Activated CD4-positive, alpha-beta memory T cell treated with anti-CD3 and anti-CD28 coated beads, Interleukin-2, amount 10 ng/mL, durations not matched to agents 7 days and 5 days (primary cell): ENCODE data around the gene KCNK3. TPM values are rescaled to one million over a fixed set of nuclear protein-coding genes. Genes with fewer than 3 reads are reported as not detected.

ENCODE experiments used
- CTCF ChIA-PET: fragments of 350-600 bp; sonication (Branson Sonifier 250); formaldehyde crosslinking; loops from one replicate; lab custom pipeline; 2021; ENCODE audit warnings: antibody characterized with exemption, inconsistent platforms; lab: Charles Lee
- POLR2A ChIA-PET: fragments of 350-600 bp; sonication (Branson Sonifier 250); formaldehyde crosslinking; loops from one replicate; lab custom pipeline; 2021; ENCODE audit warnings: antibody characterized with exemption; lab: Charles Lee
- DNase-seq: peaks from one replicate; pipeline ENCODE4 v3.0.0-alpha.2; 2020
- H3K27ac Mint-ChIP-seq: one replicate; pipeline ENCODE4 v1.8.0; 2021; ENCODE audit warnings: mild to moderate bottlenecking, mixed read lengths
- H3K27me3 Mint-ChIP-seq: one replicate; pipeline ENCODE4 v1.8.0; 2021; ENCODE audit warnings: mixed read lengths
- H3K36me3 Mint-ChIP-seq: one replicate; pipeline ENCODE4 v1.8.0; 2021; ENCODE audit warnings: low read depth, mixed read lengths
- H3K4me1 Mint-ChIP-seq: one replicate; pipeline ENCODE4 v1.8.0; 2021; ENCODE audit warnings: mixed read lengths
- H3K4me3 Mint-ChIP-seq: one replicate; pipeline ENCODE4 v1.8.0; 2021; ENCODE audit warnings: mild to moderate bottlenecking, mixed read lengths
- H3K9me3 Mint-ChIP-seq: one replicate; pipeline ENCODE4 v1.8.0; 2021; ENCODE audit warnings: mixed read lengths
- total RNA-seq, 2 experiments: library from RNA; stranded (reverse); gene quantifications; one replicate each; pipeline ENCODE4 v1.2.3, GENCODE V29; 2021

Gene KCNK3
- total RNA-seq, 2 experiments from 2014 or later = not detected

GRCh38 chr2:26767129-26767528 lies 74.6 kb downstream of the KCNK3 start:
- peaks cover 70% of the 10 kb centered on the region for H3K4me1 Mint-ChIP-seq
- ChIA-PET POLR2A (interaction anchor here (10.6 kb wide), 1 partner anchor 21 kb away, joined by 84 read pairs; the partner anchor contains the start of gene CENPA), CTCF (no interaction called here)
- peaks cover 3% of the 10 kb centered on the region for H3K27me3 Mint-ChIP-seq
- peaks cover 17% of the 10 kb centered on the region for H3K36me3 Mint-ChIP-seq
- no peak for DNase-seq
- no peak overlapping the region for H3K4me3 Mint-ChIP-seq
- H3K27ac Mint-ChIP-seq = peak overlapping the region; percentile 44
- no peaks in the 10 kb centered on the region for H3K9me3 Mint-ChIP-seq

DNA sequence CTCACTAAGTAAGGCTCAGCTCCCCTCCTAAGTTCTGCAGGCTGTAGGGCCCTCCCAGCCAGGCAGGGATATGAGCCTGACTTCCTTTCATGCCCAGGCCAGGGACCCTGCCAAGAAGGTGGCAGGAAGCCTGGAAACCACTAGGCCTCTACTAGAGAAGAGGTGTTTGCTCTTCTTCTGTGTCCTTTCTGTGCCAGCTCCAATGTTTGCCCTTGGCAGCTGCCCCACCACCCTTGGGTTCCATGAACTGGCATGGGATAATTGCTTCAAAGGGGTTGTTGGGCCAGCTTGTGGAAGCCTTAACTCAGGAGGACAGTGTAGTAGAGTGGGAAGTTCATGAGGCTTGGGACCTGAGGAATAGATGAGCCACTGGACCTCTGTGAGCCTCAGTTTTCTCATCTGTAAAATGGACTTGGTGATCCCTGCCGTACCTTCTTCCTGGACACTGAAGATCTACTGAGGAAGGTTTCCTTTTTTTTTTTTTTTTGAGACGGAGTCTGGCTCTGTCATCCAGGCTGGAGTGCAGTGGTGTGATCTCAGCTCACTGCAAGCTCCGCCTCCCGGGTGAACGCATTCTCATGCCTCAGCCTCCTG lies 75.5 kb downstream of the KCNK3 start:
- DNase-seq = no peak
- POLR2A ChIA-PET = interaction anchor here (1.0 to 10.6 kb wide), 3 partner anchors 12 to 422 kb away, joined by 3 to 84 read pairs (median 3); partner anchors contain the start of genes ADGRF3, CENPA and SELENOI
- H3K27ac Mint-ChIP-seq = peak overlapping the region; percentile 70
- CTCF ChIA-PET = no interaction called here
- no peak overlapping the region for H3K4me3 Mint-ChIP-seq
- peaks cover 2% of the 10 kb centered on the region for H3K27me3 Mint-ChIP-seq
- peaks cover 78% of the 10 kb centered on the region for H3K4me1 Mint-ChIP-seq
- H3K36me3 Mint-ChIP-seq = peaks cover 17% of the 10 kb centered on the region
- no peaks in the 10 kb centered on the region for H3K9me3 Mint-ChIP-seq

GRCh38 chr2:26768759-26769088 lies 76.2 kb downstream of the KCNK3 start:
- Mint-ChIP-seq H3K9me3 (no peaks in the 10 kb centered on the region), H3K27ac (peak overlapping the region; percentile 77), H3K36me3 (peaks cover 17% of the 10 kb centered on the region), H3K4me3 (no peak overlapping the region), H3K4me1 (peaks cover 76% of the 10 kb centered on the region), H3K27me3 (no peaks in the 10 kb centered on the region)
- ChIA-PET POLR2A (interaction anchor here (1.0 to 10.6 kb wide), 4 partner anchors 13 to 422 kb away, joined by 3 to 84 read pairs (median 4); partner anchors contain the start of genes ADGRF3, CENPA and SELENOI), CTCF (no interaction called here)
- no peak for DNase-seq

GRCh38 chr2:26769089-26769761 lies 76.7 kb downstream of the KCNK3 start:
- peaks cover 74% of the 10 kb centered on the region for H3K4me1 Mint-ChIP-seq

DNA sequence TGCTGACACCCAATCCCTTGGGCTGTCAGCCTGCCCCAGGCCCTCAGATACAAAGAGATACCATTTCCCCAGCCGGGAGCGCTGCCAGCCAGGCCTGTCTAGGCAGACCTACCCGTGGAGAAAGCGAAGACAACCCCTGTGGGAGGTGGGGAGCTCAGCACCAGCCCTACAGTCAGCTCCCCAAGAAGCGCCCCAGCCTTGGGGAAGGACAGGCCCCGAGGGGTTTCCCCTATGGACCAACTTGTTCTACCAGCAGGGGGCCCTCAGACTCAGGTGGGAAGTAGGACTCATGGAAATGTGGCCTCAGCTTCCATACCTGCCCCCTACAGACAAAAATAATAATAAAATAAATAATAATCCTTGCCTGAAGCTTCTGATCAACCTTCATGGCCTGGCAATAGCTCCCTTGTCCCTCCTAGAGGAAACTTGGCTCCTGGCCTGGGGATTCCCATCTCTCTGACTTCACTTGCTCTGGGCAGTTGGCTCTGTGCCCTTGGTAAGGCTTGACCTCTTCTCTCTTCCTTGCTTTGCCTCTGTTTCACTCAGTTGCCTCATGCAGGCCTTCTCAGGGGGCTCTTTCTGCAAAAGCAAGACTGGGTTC lies 78.6 kb downstream of the KCNK3 start:
- peaks cover 28% of the 10 kb centered on the region for H3K36me3 Mint-ChIP-seq
- ChIA-PET CTCF (interaction anchor here (1.3 to 1.5 kb wide), 2 partner anchors 14 to 26 kb away, joined by 3 to 4 read pairs; partner anchors contain the start of gene CENPA), POLR2A (interaction anchor here (2.3 to 10.6 kb wide), 2 partner anchors 12 to 17 kb away, joined by 16 to 84 read pairs; partner anchors contain the start of gene CENPA)
- H3K27ac Mint-ChIP-seq = peak overlapping the region; percentile 96
- no peaks in the 10 kb centered on the region for H3K27me3 Mint-ChIP-seq
- H3K9me3 Mint-ChIP-seq = no peaks in the 10 kb centered on the region
- peaks cover 62% of the 10 kb centered on the region for H3K4me1 Mint-ChIP-seq
- H3K4me3 Mint-ChIP-seq = no peak overlapping the region
- DNase-seq = no peak

More at GRCh38 chr2:26769089-26769761, 76.7 kb downstream of the KCNK3 start:
- ChIA-PET POLR2A (interaction anchor here (1.0 to 10.6 kb wide), 4 partner anchors 13 to 423 kb away, joined by 3 to 84 read pairs (median 4); partner anchors contain the start of genes ADGRF3, CENPA and SELENOI), CTCF (interaction anchor here (0.5 to 0.6 kb wide), 2 partner anchors 8 to 226 kb away, joined by 3 read pairs; no protein-coding TSS in a partner anchor)
- Mint-ChIP-seq H3K27me3 (no peaks in the 10 kb centered on the region), H3K36me3 (peaks cover 18% of the 10 kb centered on the region), H3K9me3 (no peaks in the 10 kb centered on the region), H3K4me3 (no peak overlapping the region), H3K27ac (peak overlapping the region; percentile 77)
- DNase-seq = peak; percentile 70

- Mint-ChIP-seq H3K4me3 (no peak overlapping the region), H3K27me3 (no peaks in the 10 kb centered on the region), H3K9me3 (no peaks in the 10 kb centered on the region), H3K4me1 (peaks cover 58% of the 10 kb centered on the region), H3K36me3 (peaks cover 35% of the 10 kb centered on the region), H3K27ac (peak overlapping the region; percentile 96)
- peak; percentile 69 for DNase-seq
- ChIA-PET CTCF (interaction anchor here (0.5 to 1.4 kb wide), 4 partner anchors 26 to 316 kb away, joined by 3 to 4 read pairs (median 4); no protein-coding TSS in a partner anchor), POLR2A (interaction anchor here (0.7 to 10.6 kb wide), 5 partner anchors 9 to 427 kb away, joined by 3 to 84 read pairs (median 4); partner anchors contain the start of genes CENPA and SELENOI)
Observed at GRCh38 chr2:26772064-26773001, 79.8 kb downstream of the KCNK3 start.

DNA sequence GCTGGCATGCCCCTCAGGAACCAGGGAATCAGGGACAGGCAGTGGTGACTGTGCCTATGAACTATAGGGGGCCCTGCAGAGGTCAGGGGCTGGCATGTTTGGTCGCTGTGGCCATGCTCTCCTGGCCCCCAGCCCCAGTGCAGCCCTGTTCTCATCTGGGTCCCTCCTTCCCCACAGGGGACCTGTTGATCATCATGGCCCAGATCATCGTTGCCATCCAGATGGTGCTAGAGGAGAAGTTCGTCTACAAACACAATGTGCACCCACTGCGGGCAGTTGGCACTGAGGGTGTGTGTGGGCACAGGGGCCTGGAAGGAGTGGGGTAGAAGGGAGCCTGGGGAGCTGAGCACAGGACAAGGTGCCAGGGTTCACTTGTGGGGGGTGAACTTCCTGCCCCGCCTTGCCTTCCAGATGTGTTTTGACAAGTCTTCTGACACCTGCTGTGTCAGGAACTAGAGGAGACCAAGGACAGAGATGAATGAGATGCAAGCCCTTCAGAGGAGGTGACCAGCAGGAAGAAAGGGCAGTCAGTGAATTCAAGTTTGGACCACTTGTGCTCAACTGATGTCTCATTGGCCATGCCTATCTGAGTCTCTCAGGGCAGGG lies 83.8 kb downstream of the KCNK3 start:
- no peak overlapping the region for H3K4me3 Mint-ChIP-seq
- no peak for DNase-seq
- POLR2A ChIA-PET = interaction anchor here (1.3 to 2.0 kb wide), 3 partner anchors 9 to 12 kb away, joined by 4 to 11 read pairs (median 4); partner anchors contain the start of genes CENPA and SLC35F6
- peaks cover 55% of the 10 kb centered on the region for H3K36me3 Mint-ChIP-seq
- CTCF ChIA-PET = no interaction called here
- no peaks in the 10 kb centered on the region for H3K9me3 Mint-ChIP-seq
- peaks cover 28% of the 10 kb centered on the region for H3K4me1 Mint-ChIP-seq
- H3K27ac Mint-ChIP-seq = peak overlapping the region; percentile 66
- H3K27me3 Mint-ChIP-seq = no peaks in the 10 kb centered on the region

GRCh38 chr2:26778098-26778497 lies 85.6 kb downstream of the KCNK3 start:
- H3K4me1 Mint-ChIP-seq = peaks cover 10% of the 10 kb centered on the region
- ChIA-PET CTCF (no interaction called here), POLR2A (interaction anchor here (1.5 kb wide), 1 partner anchor 14 kb away, joined by 4 read pairs; the partner anchor contains the start of gene SLC35F6)
- DNase-seq = no peak
- no peaks in the 10 kb centered on the region for H3K9me3 Mint-ChIP-seq
- H3K27me3 Mint-ChIP-seq = no peaks in the 10 kb centered on the region
- H3K4me3 Mint-ChIP-seq = no peak overlapping the region
- H3K27ac Mint-ChIP-seq = no peak overlapping the region
- H3K36me3 Mint-ChIP-seq = peaks cover 55% of the 10 kb centered on the region

DNA sequence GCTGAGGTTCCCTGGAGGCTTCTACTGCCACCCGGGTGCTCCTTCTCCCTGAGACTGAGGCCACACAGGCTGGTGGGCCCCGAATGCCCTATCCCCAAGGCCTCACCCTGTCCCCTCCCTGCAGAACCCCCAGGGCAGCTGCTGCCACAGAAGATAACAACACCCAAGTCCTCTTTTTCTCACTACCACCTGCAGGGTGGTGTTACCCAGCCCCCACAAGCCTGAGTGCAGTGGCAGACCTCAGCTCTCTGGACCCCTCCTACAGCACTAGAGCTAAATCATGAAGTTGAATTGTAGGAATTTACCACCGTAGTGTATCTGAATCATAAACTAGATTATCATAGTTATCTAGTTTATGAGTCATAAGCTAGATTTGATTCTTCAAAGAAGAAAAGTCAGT lies 86.0 kb downstream of the KCNK3 start:
- CTCF ChIA-PET = no interaction called here
- POLR2A ChIA-PET = no interaction called here
- H3K9me3 Mint-ChIP-seq = no peaks in the 10 kb centered on the region
- no peak overlapping the region for H3K4me3 Mint-ChIP-seq
- peaks cover 55% of the 10 kb centered on the region for H3K36me3 Mint-ChIP-seq
- no peak overlapping the region for H3K27ac Mint-ChIP-seq
- DNase-seq = no peak
- peaks cover 10% of the 10 kb centered on the region for H3K4me1 Mint-ChIP-seq
- no peaks in the 10 kb centered on the region for H3K27me3 Mint-ChIP-seq

DNA sequence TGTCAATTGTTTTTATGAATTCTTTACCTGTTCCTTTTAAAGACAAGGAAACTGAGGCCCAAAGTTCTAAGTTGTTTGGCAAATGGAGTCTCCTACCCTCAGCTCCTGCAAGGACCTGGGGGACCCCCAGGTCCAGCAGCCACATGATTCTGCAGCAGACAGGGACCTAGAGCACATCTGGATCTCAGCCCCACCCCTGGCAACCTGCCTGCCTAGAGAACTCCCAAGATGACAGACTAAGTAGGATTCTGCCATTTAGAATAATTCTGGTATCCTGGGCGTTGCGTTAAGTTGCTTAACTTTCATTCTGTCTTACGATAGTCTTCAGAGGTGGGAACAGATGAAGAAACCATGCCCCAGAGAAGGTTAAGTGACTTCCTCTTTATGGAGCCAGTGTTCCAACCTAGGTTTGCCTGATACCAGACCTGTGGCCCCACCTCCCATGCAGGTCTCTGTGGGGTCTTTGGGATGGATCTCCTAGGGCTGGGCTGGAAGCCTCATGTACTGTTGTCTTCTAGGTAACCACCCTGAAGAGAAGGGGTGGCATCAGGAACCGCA lies 87.8 kb downstream of the KCNK3 start:
- CTCF ChIA-PET = no interaction called here
- POLR2A ChIA-PET = interaction anchor here (0.9 kb wide), 1 partner anchor 8 kb away, joined by 4 read pairs; no protein-coding TSS in a partner anchor
- no peak overlapping the region for H3K27ac Mint-ChIP-seq

More for the DNA sequence above, 87.8 kb downstream of the KCNK3 start:
- Mint-ChIP-seq H3K9me3 (no peaks in the 10 kb centered on the region), H3K36me3 (peaks cover 43% of the 10 kb centered on the region), H3K27me3 (no peaks in the 10 kb centered on the region), H3K4me3 (no peak overlapping the region), H3K4me1 (peaks cover 15% of the 10 kb centered on the region)
- no peak for DNase-seq
